Skin epidermis (tissue), 12 donors: Measurements from ENCODE around the gene RGS3.
A peak's percentile ranks its signal among the peaks of the same experiment; 100 is the strongest.
"Not testable (repeated sequence)": the region's sequence is repeated elsewhere in the genome, so short reads cannot be mapped to it uniquely, and the experiment has no call there.

Experiments used
- H3K27ac ChIP-seq, 21 experiments: fragments of 200-600 bp; sonication (generic) in 11 of 21; one replicate each; pipeline ENCODE4 v1.5.0; 2020; ENCODE audit warnings: mild to moderate bottlenecking in 3 of 21, inconsistent platforms in 2 of 21, moderate library complexity in 2 of 21
- H3K4me3 ChIP-seq, 7 experiments: fragments of 200-600 bp; sonication (generic) in 2 of 7; one replicate each; pipeline ENCODE4 v1.5.0; 2020; ENCODE audit warnings: inconsistent platforms in 2 of 7, mild to moderate bottlenecking in 2 of 7, moderate library complexity in 1 of 7

Gene RGS3

GRCh38 chr9:113463418-113464285 lies at the start of gene RGS3:
Gene RGS3 (plus strand): TSS chr9:113463727. CDS start chr9:113463803, 76 bp downstream.
- H3K4me3 ChIP-seq: peak within 1 kb of the TSS in 3 of 7 experiments; percentile 19 to 31 (median 31)
- H3K27ac ChIP-seq: no peak within 1 kb of the TSS

GRCh38 chr9:113416149-113416721 lies 47.3 kb upstream of the RGS3 start:
- no peak overlapping the region for H3K4me3 ChIP-seq
- H3K27ac ChIP-seq: peak overlapping the region in 13 of 21 experiments; percentile 5 to 65 (median 39)

GRCh38 chr9:113417370-113417769 lies 46.2 kb upstream of the RGS3 start:
- no peak overlapping the region for H3K4me3 ChIP-seq
- no peak overlapping the region for H3K27ac ChIP-seq

GRCh38 chr9:113421726-113422125 lies 41.8 kb upstream of the RGS3 start:
- H3K4me3 ChIP-seq: no peak overlapping the region
- H3K27ac ChIP-seq: no peak overlapping the region

- Histone ChIP-seq H3K4me3 (no peak overlapping the region), H3K27ac (no peak overlapping the region)
Measured at GRCh38 chr9:113425072-113425471, 38.5 kb upstream of the RGS3 start.

- Histone ChIP-seq H3K4me3 (no peak overlapping the region), H3K27ac (no peak overlapping the region)
Measured at GRCh38 chr9:113426701-113427100, 36.8 kb upstream of the RGS3 start.

- H3K27ac ChIP-seq: no peak overlapping the region
- H3K4me3 ChIP-seq: no peak overlapping the region
Measured at GRCh38 chr9:113427629-113428028, 35.9 kb upstream of the RGS3 start.

GRCh38 chr9:113428062-113428615 lies 35.4 kb upstream of the RGS3 start:
- H3K4me3 ChIP-seq: no peak overlapping the region
- no peak overlapping the region for H3K27ac ChIP-seq

GRCh38 chr9:113431191-113431590 lies 32.3 kb upstream of the RGS3 start:
- H3K27ac ChIP-seq: no peak overlapping the region
- H3K4me3 ChIP-seq: no peak overlapping the region

GRCh38 chr9:113436728-113437515 lies 26.6 kb upstream of the RGS3 start:
- H3K27ac ChIP-seq: no peak overlapping the region
- H3K4me3 ChIP-seq: no peak overlapping the region

- not testable (repeated sequence) for H3K27ac ChIP-seq
Measured at GRCh38 chr9:113437716-113438115, 25.8 kb upstream of the RGS3 start.

GRCh38 chr9:113444736-113445135 lies 18.8 kb upstream of the RGS3 start:
- no peak overlapping the region for H3K27ac ChIP-seq
- no peak overlapping the region for H3K4me3 ChIP-seq

More at GRCh38 chr9:113437716-113438115, 25.8 kb upstream of the RGS3 start:
- not testable (repeated sequence) for H3K4me3 ChIP-seq

GRCh38 chr9:113446323-113446740 lies 17.2 kb upstream of the RGS3 start:
- H3K27ac ChIP-seq: no peak overlapping the region
- H3K4me3 ChIP-seq: no peak overlapping the region

- no peak overlapping the region for H3K27ac ChIP-seq
- no peak overlapping the region for H3K4me3 ChIP-seq
Measured at GRCh38 chr9:113449376-113449775, 14.2 kb upstream of the RGS3 start.

- Histone ChIP-seq H3K4me3 (no peak overlapping the region), H3K27ac (no peak overlapping the region)
Measured at GRCh38 chr9:113452113-113452605, 11.4 kb upstream of the RGS3 start.

GRCh38 chr9:113454914-113455761 lies 8.4 kb upstream of the RGS3 start:
- Histone ChIP-seq H3K27ac (peak overlapping the region in 20 of 21 experiments; percentile 12 to 85 (median 68)), H3K4me3 (no peak overlapping the region)

GRCh38 chr9:113456235-113456634 lies 7.3 kb upstream of the RGS3 start:
- Histone ChIP-seq H3K4me3 (no peak overlapping the region), H3K27ac (peak overlapping the region in 9 of 21 experiments; percentile 18 to 85 (median 66))

GRCh38 chr9:113461285-113461684 lies 2.2 kb upstream of the RGS3 start:
- Histone ChIP-seq H3K27ac (no peak overlapping the region), H3K4me3 (no peak overlapping the region)

- no peak overlapping the region for H3K27ac ChIP-seq
- no peak overlapping the region for H3K4me3 ChIP-seq
Measured at GRCh38 chr9:113461943-113462342, 1.6 kb upstream of the RGS3 start.
